HS-5 (cell line): Measurements from ENCODE around the gene FOXL1.

Source experiments
- DNase-seq: peaks from one replicate; pipeline ENCODE4 v3.0.0-alpha.2; 2012; ENCODE audit warnings: low read depth

The FOXL1 gene

GRCh38 chr16:86549076-86549892 lies 29.1 kb upstream of the FOXL1 start:
- DNase-seq, result no peak

- no peak for DNase-seq
These were observed 28.5 kb upstream of the FOXL1 start for GRCh38 chr16:86549893-86550190.

GRCh38 chr16:86550281-86550680 lies 28.1 kb upstream of the FOXL1 start:
- DNase-seq, result no peak

- DNase-seq, result no peak
These were observed 25.0 kb upstream of the FOXL1 start for GRCh38 chr16:86553356-86553755.

- no peak for DNase-seq
These were observed 23.8 kb upstream of the FOXL1 start for GRCh38 chr16:86554599-86554916.

GRCh38 chr16:86554917-86555703 lies 23.2 kb upstream of the FOXL1 start, which contains the start of gene MTHFSD:
TSS of gene MTHFSD (minus strand) at chr16:86555235. CDS start at chr16:86555184, 51 bp downstream.
- DNase-seq, result no peak

- DNase-seq, result no peak
These were observed 22.7 kb upstream of the FOXL1 start for GRCh38 chr16:86555704-86556075.

GRCh38 chr16:86556576-86556975 lies 21.8 kb upstream of the FOXL1 start:
- no peak for DNase-seq

GRCh38 chr16:86557587-86557986 lies 20.8 kb upstream of the FOXL1 start:
- DNase-seq, result no peak

- no peak for DNase-seq
These were observed 19.8 kb upstream of the FOXL1 start for GRCh38 chr16:86558355-86559193.

GRCh38 chr16:86559802-86560305 lies 18.5 kb upstream of the FOXL1 start:
- DNase-seq, result no peak

GRCh38 chr16:86562356-86562755 lies 16.0 kb upstream of the FOXL1 start:
- DNase-seq, result no peak

- DNase-seq, result no peak
These were observed 14.6 kb upstream of the FOXL1 start for GRCh38 chr16:86563469-86564345.

- DNase-seq, result no peak
These were observed 13.1 kb upstream of the FOXL1 start for GRCh38 chr16:86565181-86565631.

GRCh38 chr16:86565644-86566511 lies 12.5 kb upstream of the FOXL1 start:
- no peak for DNase-seq

- DNase-seq, result no peak
These were observed 11.8 kb upstream of the FOXL1 start, which contains the start of gene FOXC2 for GRCh38 chr16:86566601-86566965. TSS of gene FOXC2 (plus strand) at chr16:86566829. CDS start at chr16:86567336, 507 bp downstream.

- no peak for DNase-seq
These were observed 11.2 kb upstream of the FOXL1 start for GRCh38 chr16:86566966-86567700.

- DNase-seq, result no peak
These were observed 10.4 kb upstream of the FOXL1 start for GRCh38 chr16:86567701-86568581.
